GM12873 (cell line): ENCODE results near the gene SEPSECS.

Source experiments
- CTCF ChIP-seq: IDR thresholded peaks from 2 replicates; pipeline ENCODE4 v1.5.1; 2012; ENCODE audit warnings: low read depth, mild to moderate bottlenecking, moderate library complexity, low read length, control low read depth; ENCODE audit not compliant: insufficient read depth; ENCODE audit errors: missing control alignments

The SEPSECS gene

GRCh38 chr4:25100710-25101109 is 59.5 kb downstream of the SEPSECS start:
- no peak for TF ChIP-seq CTCF

- TF ChIP-seq CTCF, result no peak
These were observed 60.2 kb downstream of the SEPSECS start for GRCh38 chr4:25100021-25100555.

GRCh38 chr4:25098964-25099891 is 61.0 kb downstream of the SEPSECS start:
- TF ChIP-seq CTCF, result no peak

GRCh38 chr4:25096981-25097443 is 63.2 kb downstream of the SEPSECS start:
- no peak for TF ChIP-seq CTCF

GRCh38 chr4:25096251-25096980 is 63.8 kb downstream of the SEPSECS start:
- no peak for TF ChIP-seq CTCF

GRCh38 chr4:25095837-25096236 is 64.4 kb downstream of the SEPSECS start:
- TF ChIP-seq CTCF, result no peak

- TF ChIP-seq CTCF, result no peak
These were observed 68.1 kb downstream of the SEPSECS start for GRCh38 chr4:25092139-25092538.
